ENCODE results near the gene NTRK3.

Gene NTRK3

GRCh38 chr15:88174571-88174970, 82.0 kb downstream of the NTRK3 start:
- no peak for DNase-seq

DNA sequence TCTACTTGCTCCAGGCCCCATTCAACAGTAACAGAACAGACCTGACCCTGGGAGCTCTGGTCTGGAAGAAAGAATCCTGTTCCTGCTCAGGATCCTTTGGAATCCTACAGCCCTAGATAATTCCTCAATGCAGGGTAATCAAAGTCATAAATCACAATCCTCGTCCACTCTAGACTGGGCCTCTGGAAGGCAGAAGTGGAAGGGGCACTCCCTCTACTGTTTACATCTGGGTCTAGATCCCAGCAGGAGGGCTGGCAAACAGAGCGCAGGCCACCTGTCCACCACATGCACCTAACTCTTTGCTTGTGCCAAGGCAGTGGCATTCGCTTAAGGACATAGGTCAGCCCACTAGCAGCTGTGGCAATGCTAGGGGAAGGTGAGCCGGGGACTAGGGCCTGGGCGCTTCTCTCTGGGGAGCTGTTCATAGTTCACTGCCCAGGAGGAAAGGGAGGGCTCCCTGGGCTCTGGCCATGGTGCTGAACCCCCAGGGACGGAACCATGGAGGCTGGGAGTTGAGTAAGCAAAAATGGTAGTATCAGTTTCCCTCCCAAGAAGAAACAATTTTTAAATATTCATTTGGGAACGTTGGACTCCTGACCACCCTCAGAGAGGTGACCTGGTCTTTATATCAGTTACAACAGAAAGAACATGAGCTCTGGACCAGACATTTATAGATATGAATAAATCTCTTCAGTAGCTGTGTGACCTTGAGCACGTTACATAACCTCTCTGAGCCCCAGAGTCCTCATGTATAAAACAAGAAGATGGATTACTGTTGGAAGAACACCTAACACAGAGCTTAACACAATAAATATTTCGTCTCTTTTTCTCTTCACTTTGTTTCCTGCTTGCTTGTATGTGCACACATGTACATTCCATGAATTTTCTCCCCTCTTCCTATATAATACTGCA, 90.2 kb downstream of the NTRK3 start:
- DNase-seq, result no peak

GRCh38 chr15:88161636-88162035, 94.9 kb downstream of the NTRK3 start:
- no peak for DNase-seq

DNA sequence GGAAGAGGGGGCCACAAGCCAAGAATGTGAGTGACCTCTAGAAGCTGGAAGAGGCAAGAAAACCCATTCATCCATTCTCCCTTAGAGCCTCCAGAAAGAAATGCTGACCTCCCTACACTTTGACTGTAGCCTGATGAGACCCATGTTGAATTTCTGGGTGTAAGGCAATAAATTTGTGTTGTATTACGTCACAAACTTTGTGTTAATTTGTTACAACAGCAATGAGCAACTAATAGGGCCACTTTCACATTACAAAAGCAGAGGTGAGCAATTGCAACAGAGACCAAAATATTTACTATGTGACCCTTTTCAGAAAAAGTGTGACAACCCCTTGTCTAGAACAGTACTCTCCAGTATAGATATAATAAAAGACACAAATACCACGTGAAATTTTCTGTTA, 101.2 kb downstream of the NTRK3 start:
- no peak for DNase-seq

GRCh38 chr15:88152672-88153071, 103.9 kb downstream of the NTRK3 start:
- DNase-seq, result no peak

DNA sequence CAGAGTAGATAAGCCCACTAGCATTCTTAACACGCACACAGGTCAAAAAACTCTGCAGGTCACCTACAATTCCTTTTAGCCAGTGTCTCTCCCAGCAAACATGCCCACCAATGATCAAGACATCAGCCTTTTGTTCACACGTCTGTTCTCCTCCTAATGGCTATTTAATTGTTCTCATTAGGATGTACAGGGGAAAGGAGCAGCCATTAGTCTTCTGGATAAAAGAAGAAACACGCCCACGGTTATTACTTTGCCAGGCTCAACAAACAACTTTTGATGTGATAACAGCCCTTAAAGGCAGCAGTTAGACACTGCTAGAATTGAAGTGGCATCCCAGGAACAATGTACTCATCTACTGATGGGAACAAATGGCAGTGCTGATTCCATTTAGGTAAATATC, 108.8 kb downstream of the NTRK3 start:
- DNase-seq, result no peak

- no peak for DNase-seq
These were observed 111.5 kb downstream of the NTRK3 start for GRCh38 chr15:88144921-88145653.

GRCh38 chr15:88142121-88142520, 114.4 kb downstream of the NTRK3 start:
- DNase-seq, result no peak

DNA sequence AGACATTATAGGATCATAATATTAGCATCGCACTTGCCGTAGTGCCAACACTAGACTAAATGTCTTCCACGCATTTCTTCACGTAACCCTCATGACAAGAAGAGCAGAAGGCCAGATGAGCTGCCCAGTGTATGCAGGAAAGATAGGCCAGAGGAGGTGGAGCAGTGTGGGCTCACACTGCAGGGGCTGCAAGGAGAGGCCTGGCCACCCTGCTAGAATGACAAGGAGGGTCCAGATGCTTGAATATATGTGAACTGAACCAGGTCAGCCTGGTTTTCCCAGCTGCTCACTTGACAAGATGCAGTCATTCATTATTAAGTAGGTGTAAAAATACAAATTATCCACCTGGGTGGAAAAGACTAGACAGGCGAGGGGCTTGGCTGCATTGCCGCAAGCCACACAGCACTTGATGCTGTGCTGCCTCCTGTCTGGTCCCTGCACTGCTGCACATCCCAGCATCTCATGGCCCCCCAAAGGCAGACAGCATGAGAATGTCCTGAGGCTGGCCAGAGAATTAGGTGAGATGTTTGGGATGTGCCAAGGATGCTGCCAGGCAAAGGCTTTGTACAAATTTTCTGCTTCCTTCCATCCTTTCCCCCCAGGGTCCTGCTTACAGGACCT, 115.2 kb downstream of the NTRK3 start:
- DNase-seq, result no peak

DNA sequence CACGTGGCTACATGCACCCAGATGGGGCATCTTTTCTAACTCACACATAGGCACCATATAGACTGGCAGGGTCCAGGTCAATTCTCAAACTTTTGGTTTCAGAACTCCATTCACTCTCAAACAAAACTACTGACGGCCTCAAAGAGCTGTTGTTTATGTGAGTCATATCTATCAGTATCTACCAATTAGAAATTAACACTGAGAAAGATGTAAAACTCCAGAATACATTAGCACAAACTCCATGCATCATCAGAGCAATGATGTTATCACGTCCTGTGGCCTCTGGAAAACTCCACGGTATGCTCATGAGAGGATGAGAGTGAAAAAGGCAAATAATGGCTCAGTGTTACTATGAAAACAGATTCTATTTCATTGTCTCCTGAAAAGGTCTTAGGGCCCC, 116.1 kb downstream of the NTRK3 start:
- no peak for DNase-seq

- DNase-seq, result no peak
These were observed 116.6 kb downstream of the NTRK3 start for GRCh38 chr15:88139936-88140335.

DNA sequence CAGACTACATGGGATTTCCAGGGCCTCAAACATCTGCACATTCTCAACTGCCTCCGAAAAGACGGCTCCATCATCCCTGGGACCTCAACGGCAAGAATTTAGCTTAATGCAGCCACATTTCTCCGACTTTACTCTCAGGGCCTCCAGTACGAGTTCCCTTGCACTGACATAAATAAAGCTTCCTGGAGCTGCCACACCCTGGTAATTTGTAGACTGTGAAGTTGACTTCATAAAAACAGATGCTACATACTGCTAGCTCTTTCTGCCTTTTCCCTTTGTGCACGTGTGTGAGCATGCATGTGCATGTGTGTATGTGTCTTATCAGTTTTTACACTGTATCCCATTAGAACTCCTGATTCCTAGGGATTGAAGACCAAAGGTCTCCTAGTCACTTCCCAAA, 122.7 kb downstream of the NTRK3 start:
- DNase-seq, result no peak

DNA sequence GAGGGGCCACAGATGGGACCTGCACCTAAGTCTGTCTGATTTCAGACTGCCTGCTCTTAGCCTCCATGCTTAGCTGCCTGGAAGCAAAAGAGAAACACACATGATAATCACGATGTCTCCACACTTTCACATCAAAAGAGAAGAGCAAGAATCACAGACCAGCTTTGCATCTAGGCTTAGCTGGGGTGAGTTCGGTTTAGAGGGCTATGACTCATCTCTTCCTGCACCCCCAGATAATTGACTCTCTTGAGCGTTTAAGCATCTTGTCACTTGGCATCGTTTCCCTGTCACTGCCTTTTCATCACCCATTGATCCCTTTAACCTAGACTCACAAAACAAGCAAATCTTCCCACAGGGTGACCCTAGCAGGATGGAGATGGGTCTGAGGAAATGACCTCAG, 124.0 kb downstream of the NTRK3 start:
- no peak for DNase-seq

GRCh38 chr15:88131937-88132336, 124.6 kb downstream of the NTRK3 start:
- DNase-seq, result no peak

DNA sequence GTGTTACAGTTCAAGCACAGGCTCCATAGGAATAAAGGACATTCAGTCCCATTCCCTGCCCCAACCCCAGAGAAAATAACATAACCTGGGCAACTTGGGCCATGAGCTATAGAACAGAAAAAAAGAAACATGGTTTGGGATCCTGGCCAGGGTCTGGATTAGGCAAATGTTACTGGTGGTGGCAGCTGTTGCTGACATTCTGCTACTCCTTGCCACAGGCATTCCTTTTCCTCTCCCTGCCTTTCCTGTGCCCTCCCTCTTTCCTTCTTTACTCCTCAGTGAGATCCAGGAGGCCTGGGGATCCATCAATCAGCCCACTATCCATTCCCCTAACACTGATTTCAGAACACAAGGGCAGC, 129.1 kb downstream of the NTRK3 start:
- DNase-seq, result no peak

- DNase-seq, result no peak
These were observed 129.7 kb downstream of the NTRK3 start for GRCh38 chr15:88126695-88127431.

GRCh38 chr15:88125576-88125975, 131.0 kb downstream of the NTRK3 start:
- DNase-seq, result no peak

DNA sequence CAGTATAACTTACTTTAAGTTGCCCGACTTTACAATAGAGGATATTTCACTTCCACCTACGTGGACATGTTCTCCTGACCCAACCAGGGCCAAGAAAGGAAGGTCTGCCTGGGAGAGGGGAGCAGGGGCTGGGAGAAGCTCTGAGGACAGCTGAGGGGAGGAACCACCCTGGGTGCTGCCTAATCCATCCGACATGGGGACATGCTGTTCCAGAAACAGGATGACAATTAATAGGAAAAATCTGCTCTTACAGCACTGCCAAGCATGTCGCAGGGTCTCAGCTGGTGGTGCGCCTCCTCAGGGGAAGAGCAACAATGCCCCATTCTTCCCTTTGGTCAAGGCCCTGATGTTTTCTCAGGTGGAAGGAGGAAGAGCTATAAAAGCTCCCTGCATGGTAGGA, 132.3 kb downstream of the NTRK3 start:
- no peak for DNase-seq

DNA sequence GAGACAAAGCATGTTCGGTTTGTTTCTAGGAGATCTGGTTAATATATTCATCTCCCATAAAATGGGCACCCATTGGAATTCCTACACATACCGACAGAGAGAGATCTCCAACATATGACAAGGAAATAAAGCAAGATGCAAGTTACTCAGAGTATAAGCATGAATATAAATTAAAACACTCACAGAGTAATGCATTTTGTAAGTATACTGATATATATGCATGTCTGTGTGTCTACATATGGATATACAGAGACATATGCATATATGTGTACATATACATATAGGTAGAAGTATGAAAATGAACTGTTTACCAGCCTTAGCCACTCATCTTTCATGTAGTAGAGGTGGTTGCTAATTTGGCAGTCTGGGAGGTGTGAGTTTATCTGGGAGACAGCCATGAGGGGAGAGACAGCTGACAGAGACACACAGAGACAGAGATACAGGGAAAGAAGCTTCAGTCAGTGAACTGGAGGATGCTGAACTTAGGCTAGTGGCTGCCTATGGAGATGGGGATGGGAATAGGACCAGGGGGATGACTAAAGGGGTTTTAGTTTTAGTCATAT, 134.5 kb downstream of the NTRK3 start:
- no peak for DNase-seq

DNA sequence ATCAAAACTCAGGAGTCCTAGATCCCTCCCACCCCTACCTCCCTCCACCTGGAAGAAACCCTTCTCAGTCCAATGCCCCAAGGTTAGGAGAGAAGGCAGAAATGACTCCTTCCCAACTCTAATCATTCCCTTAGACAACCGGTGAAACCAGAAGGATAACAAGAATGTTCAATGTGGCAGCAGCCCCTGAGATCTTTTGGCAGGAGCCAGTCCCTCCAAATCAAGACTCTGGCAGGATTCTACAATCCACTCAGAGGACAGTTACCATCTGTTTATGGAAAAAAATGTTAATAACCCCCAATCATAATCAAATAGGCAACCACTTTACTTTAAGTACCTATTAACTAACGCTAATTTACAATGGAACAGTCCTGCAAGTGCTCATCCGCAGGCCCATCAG, 136.5 kb downstream of the NTRK3 start:
- DNase-seq, result no peak

- no peak for DNase-seq
These were observed 137.8 kb downstream of the NTRK3 start for GRCh38 chr15:88118741-88119140.

DNA sequence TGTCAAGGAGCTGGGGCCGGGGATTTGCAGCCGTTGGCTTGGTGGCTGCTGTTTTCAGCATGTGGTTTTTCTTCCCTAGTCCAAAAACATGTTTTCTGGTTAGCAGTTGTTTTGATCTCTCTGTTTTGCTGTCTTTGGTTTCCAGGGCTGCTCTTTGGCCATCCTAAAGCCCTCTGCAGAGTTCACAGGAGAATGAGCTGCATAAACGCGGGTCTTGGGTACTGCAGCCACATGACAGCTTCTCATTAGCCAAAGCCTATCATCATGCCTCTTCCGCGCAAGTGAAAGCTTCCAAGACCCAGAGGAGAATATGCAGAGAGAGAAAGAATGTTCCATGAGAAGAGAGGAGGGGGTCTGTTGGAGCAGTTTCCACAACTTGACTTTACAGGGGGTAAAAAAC, 138.5 kb downstream of the NTRK3 start:
- no peak for DNase-seq
